ENCODE data around the gene IPO7. TPM values are rescaled to one million over a fixed set of nuclear protein-coding genes. Genes with fewer than 3 reads are reported as not detected.
"Not testable (repeated sequence)": the region's sequence is repeated elsewhere in the genome, so short reads cannot be mapped to it uniquely, and the experiment has no call there.

The IPO7 gene
- total RNA-seq, 1 donor from 2014 or later: 143 TPM

DNA sequence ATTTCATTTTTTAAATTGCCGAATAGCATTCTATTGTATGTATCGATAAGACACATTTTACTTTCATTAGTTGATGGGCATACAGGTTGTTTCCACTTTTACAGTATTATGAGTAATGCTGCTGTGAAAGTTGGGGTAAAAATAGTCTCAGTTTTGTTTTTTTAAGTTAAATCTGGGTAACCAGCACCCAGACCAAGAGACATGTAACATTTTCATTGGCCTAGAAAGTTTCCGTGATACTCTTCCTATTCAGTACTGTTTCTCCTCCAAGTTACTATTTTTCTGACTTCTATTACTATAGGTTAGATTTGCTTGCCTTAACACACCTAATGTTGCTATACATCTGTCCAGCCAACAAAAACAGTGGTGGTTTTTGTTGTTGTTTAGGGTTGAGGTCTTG lies 12.3 kb downstream of the IPO7 start:
- intact Hi-C loops (cut with DNase I): no loop called here

GRCh38 chr11:9397746-9398680 lies 13.6 kb downstream of the IPO7 start:
- no peak for DNase-seq (ENCODE audit: low spot score)
- intact Hi-C loops (cut with DNase I): no loop called here

More for the DNA sequence above, 12.3 kb downstream of the IPO7 start:
- DNase-seq (ENCODE audit: low spot score): no peak

GRCh38 chr11:9399466-9399865 lies 15.0 kb downstream of the IPO7 start:
- no peak for DNase-seq (ENCODE audit: low spot score)
- intact Hi-C loops (cut with DNase I): no loop called here

DNA sequence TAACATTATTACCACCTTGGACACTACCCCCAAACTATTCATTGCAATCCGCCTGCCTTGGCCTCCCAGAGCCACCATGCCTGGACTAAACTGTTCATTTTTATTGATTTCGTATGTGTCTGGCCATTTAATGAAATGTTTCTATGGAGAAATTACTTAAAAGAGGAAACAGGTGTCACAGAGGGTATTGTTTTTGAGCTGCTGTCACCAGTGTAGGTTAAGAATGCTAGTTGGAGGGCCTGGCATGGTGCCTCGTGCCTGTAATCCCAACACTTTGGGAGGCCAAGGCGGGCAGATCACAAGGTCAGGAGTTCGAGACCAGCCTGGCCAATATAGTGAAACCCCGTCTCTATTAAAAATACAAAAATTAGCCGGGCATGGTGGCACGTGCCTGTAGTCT lies 17.4 kb downstream of the IPO7 start:
- DNase-seq (ENCODE audit: low spot score); intact Hi-C loops (cut with DNase I): not testable (repeated sequence)

- intact Hi-C loops (cut with DNase I): no loop called here
- DNase-seq (ENCODE audit: low spot score): no peak
These were observed 44.3 kb downstream of the IPO7 start for GRCh38 chr11:9428706-9429105.

GRCh38 chr11:9438611-9439010 lies 54.2 kb downstream of the IPO7 start:
- DNase-seq (ENCODE audit: low spot score): no peak
- intact Hi-C loops (cut with DNase I): no loop called here

DNA sequence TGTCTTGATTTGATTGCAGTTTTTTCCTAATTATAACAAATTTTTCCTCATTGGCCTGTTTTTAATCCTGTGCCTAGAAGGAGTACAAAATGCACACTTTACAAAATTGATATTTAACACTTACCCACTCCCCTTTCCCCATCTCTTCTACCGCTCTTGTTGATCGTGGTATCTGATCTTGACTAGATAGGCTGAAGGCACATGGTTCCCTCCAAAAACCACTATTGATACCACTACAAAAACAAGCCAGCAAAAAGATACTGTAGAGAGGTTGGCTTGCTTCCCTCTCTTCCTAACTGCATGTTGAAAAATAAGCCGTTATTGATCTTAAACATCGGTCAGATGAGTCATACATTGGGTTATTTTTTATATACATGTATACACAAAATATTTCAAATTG lies 61.8 kb downstream of the IPO7 start:
- no peak for DNase-seq (ENCODE audit: low spot score)
- intact Hi-C loops (cut with DNase I): no loop called here

DNA sequence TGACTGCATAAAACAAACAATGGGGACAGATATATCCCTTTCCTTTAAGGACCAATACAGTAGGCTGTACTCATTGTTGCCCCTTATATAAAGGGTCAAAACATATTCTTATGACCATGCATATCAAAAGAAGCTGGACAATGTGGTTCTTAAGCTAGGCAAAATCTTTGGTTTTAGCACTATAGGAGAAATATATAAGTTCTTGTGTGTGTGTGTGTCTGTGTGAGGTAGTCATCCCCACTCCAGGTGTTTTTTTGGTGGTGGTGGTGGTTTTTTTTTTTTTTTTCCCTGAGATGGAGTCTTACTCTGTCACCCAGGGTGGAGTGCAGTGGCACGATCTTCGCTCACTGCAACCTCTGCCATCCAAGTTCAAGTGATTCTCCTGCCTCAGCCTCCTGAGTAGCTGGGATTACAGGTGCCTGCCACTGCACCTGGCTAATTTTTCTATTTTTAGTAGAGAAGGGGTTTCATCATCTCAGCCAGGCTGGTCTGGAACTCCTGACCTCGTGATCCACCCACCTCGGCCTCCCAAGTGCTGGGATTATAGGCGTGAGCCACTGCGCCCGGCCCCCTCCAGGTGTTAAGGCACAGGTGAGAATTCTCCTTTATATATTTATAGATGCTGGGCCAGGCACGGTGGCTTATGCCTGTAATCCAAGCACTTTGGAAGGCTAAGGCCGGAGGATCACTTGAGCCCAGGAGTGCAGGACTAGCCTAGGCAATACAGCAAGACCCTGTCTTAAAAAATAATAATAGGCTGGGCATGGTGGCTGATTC lies 64.3 kb downstream of the IPO7 start:
- intact Hi-C loops (cut with DNase I): no loop called here
- DNase-seq (ENCODE audit: low spot score): no peak

GRCh38 chr11:9452023-9452422 lies 67.6 kb downstream of the IPO7 start:
- intact Hi-C loops (cut with DNase I); DNase-seq (ENCODE audit: low spot score): not testable (repeated sequence)

GRCh38 chr11:9455722-9456121 lies 71.3 kb downstream of the IPO7 start:
- DNase-seq (ENCODE audit: low spot score): no peak
- intact Hi-C loops (cut with DNase I): no loop called here

DNA sequence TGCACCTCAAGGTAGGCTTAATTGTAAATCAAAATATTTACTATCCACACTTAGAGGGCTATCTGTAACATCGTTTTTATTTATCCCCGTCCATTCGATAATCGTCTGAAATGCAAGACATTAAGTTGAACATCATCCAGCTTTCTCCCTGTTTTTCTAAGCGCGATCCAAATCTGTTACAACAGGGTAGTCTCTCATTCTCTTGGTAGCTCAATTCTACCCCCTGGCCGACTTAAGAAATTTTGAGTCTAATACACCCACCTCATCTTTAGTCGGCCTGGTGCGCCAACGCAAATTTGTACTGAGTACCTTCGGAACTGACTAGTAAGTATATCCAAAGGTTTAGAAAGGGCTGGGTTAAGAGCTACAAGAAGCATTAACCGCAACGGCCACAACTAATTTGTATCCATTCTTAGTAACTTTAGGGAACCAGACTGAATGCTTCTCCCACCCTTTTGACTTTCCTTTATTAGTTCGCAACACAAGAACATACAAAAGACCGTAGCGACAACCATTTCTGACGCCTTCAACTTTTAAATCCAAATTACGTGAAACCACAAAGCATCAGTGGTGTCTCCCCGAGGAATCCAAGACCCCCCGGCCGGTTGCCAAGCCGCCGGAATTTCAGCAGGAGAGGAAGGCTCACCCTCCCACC lies 75.3 kb downstream of the IPO7 start:
- intact Hi-C loops (cut with DNase I): loop anchor here (2.0 to 5.0 kb wide), 3 partner anchors 145 to 195 kb away; partner anchors contain the start of genes DENND5A and TMEM41B
- DNase-seq (ENCODE audit: low spot score): no peak

DNA sequence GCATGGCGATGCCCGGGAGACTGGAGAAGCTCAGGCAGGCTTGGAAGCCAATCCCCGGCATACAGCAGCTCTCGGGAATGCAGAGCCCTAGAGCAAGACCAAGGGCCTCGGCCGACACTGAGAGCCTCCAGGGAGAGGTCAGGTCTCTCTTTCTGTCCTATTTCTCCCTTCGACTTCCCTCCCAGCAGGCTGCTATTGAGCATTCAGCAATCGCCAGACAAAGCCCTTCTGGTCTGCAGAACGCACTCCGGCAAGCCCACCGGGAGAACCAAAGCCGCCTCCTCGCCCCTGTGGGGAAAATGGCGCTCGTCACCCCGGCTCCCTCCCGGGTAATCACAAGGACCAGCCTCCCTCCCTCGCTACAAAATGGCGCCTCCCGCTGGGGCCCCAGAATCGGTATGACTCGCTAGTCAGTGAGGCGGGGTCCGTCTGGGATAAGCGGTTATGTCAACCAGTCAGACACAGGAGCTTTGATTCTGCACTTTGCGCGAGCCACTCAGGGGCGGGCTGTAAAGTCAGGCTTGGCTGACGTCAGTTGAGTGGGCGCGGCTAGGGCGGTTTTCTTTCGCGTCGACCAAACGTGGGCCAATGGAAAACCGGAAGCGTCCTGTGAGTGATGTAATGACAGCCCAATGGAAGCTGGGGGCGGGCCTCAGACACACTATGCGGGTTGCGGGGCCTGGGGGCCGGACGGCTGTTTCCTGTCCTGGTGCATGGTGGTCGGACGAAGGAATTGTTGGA lies 76.0 kb downstream of the IPO7 start, which contains the start of gene ZNF143:
Gene ZNF143 (plus strand): TSS at position 691 of the 741 bp plus-strand sequence. CDS start 10,297 bp downstream, outside the sequence.
- DNase-seq (ENCODE audit: low spot score): peak; percentile 100
- intact Hi-C loops (cut with DNase I): loop anchor here (2.0 to 5.0 kb wide), 3 partner anchors 146 to 196 kb away; partner anchors contain the start of genes DENND5A and TMEM41B

- intact Hi-C loops (cut with DNase I): loop anchor here (2.0 to 5.0 kb wide), 3 partner anchors 146 to 196 kb away; partner anchors contain the start of genes DENND5A and TMEM41B
- DNase-seq (ENCODE audit: low spot score): peak; percentile 93
These were observed 76.8 kb downstream of the IPO7 start for GRCh38 chr11:9461063-9461759.

- intact Hi-C loops (cut with DNase I): loop anchor here (2.0 to 5.0 kb wide), 3 partner anchors 147 to 197 kb away; partner anchors contain the start of genes DENND5A and TMEM41B
These were observed 77.3 kb downstream of the IPO7 start for GRCh38 chr11:9461760-9462134.

DNA sequence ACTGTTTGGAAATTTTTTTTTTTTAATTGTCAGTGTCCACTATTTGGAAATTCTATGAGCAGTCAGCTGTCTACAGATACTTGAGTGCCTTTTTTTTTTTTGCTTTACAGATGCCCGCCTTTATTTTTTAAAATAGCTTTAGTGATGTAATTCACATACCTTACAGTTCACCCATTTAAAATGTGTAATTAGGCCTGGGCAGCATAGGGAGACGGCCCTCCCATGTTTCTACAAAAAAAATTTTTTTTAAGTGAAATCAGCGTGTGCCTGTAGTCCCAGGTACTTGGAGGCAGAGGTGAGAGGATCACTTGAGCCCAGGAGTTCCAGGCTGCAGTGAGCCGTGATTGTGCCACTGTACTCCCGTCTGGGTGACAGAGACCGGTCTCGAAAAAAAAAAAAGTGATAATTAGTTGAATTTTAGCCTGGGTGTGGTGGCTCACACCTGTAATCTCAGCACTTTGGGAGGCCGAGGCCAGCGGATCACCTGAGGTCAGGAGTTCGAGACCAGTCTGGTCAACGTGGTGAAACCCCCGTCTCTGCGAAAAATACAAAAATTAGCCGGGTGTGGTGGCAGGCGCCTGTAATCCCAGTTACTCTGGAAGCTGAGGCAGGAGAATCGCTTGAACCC lies 77.8 kb downstream of the IPO7 start:
- DNase-seq (ENCODE audit: low spot score): no peak
- intact Hi-C loops (cut with DNase I): loop anchor here (5.0 kb wide), 1 partner anchor 150 kb away; no protein-coding TSS in a partner anchor

More at GRCh38 chr11:9461760-9462134, 77.3 kb downstream of the IPO7 start:
- no peak for DNase-seq (ENCODE audit: low spot score)

GRCh38 chr11:9462806-9463537 lies 78.5 kb downstream of the IPO7 start:
- no peak for DNase-seq (ENCODE audit: low spot score)
- intact Hi-C loops (cut with DNase I): loop anchor here (5.0 kb wide), 1 partner anchor 149 kb away; no protein-coding TSS in a partner anchor

- no peak for DNase-seq (ENCODE audit: low spot score)
- intact Hi-C loops (cut with DNase I): no loop called here
These were observed 86.3 kb downstream of the IPO7 start for GRCh38 chr11:9470765-9471164.
